Measurements from ENCODE around the gene HOXC10.

DNA sequence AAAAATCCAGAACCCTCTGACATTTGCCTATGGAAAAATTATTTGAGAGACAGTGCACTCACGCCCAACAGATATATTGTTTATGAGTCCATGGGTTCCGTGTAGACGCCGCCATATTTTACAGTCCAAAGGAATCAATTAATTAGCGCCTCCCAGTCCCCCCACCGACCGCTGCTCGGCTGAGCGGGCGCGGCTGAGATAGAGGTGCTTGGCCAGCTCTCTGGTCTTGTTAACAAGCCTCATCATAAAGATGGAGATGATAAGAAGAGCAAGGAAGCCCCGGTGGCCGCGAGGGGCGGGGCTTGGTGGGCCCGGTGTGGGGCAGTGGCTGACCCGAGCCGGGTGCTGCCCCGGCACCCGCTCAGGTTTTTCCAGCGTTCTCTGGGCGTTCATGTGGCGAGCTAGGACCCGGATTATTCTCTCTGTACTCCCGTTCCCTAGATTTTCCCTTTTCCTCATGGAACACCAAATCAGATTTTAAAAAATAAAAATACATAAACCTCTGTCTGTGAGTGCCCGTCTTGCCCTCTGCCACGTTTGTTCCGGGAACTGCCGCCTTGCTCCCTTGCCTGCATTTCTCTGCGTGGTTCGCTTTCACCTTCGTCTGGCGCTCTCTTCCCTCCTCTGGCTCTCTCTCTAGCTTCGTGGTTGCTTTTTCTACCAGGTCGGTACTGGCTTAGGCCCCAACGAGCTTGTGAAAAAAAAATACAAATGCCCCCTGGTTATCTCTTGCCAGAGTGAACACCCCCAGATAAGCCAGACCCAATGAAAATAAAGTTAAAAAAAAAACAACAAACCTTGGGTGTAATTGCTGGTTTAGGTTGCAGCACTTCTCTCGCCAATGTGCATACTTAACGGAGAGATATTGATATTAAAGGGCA lies 21.3 kb upstream of the HOXC10 start:
- TF ChIP-seq, protein P1, sequence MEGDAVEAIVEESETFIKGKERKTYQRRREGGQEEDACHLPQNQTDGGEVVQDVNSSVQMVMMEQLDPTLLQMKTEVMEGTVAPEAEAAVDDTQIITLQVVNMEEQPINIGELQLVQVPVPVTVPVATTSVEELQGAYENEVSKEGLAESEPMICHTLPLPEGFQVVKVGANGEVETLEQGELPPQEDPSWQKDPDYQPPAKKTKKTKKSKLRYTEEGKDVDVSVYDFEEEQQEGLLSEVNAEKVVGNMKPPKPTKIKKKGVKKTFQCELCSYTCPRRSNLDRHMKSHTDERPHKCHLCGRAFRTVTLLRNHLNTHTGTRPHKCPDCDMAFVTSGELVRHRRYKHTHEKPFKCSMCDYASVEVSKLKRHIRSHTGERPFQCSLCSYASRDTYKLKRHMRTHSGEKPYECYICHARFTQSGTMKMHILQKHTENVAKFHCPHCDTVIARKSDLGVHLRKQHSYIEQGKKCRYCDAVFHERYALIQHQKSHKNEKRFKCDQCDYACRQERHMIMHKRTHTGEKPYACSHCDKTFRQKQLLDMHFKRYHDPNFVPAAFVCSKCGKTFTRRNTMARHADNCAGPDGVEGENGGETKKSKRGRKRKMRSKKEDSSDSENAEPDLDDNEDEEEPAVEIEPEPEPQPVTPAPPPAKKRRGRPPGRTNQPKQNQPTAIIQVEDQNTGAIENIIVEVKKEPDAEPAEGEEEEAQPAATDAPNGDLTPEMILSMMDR (IDR thresholded peaks at IDR 0.05): no peak
- no peak for TF ChIP-seq POLR2A (IDR thresholded peaks at IDR 0.05)
